DND-41 (cell line): ENCODE measurements around the gene KRT81.
A peak's percentile ranks its signal among the peaks of the same experiment; 100 is the strongest.
"Not testable (repeated sequence)": the region's sequence is repeated elsewhere in the genome, so short reads cannot be mapped to it uniquely, and the experiment has no call there.

ENCODE experiments used
- ATAC-seq: fragments of 200-7000 bp; cut with Tn5 transposase; 3 replicates; pipeline ENCODE4 v1.9.1; 2021; ENCODE audit warnings: low read depth; ENCODE audit not compliant: insufficient read depth
- DNase-seq: peaks from one replicate; pipeline ENCODE4 v3.0.0-alpha.2; 2020
- H2AFZ ChIP-seq: 2 replicates; pipeline ENCODE4 v1.6.0; 2012; ENCODE audit warnings: low read depth, low read length
- H3K27ac ChIP-seq: 2 replicates; pipeline ENCODE4 v1.5.1; 2012; ENCODE audit warnings: low read length, inconsistent platforms
- H3K27me3 ChIP-seq: fragments of 200-600 bp; sonication (generic); 2 replicates; pipeline ENCODE4 v1.6.0; 2012; ENCODE audit warnings: low read length, mild to moderate bottlenecking, inconsistent platforms; ENCODE audit not compliant: insufficient read depth, poor library complexity
- H3K36me3 ChIP-seq: 2 replicates; pipeline ENCODE4 v1.5.1; 2012; ENCODE audit warnings: low read length, inconsistent platforms; ENCODE audit not compliant: insufficient read depth
- H3K4me1 ChIP-seq: 2 replicates; pipeline ENCODE4 v1.5.1; 2012; ENCODE audit warnings: mild to moderate bottlenecking, low read length; ENCODE audit not compliant: insufficient read depth
- H3K4me2 ChIP-seq: 2 replicates; pipeline ENCODE4 v1.6.0; 2012; ENCODE audit warnings: mild to moderate bottlenecking, moderate library complexity, low read length, inconsistent platforms; ENCODE audit not compliant: insufficient read depth
- H3K4me3 ChIP-seq, 2 experiments: fragments of 200-600 bp in 1 of 2; shearing (Covaris generic) in 1 of 2; 2 replicates each; pipeline ENCODE4 v1.5.1; 2012 to 2016; ENCODE audit warnings: inconsistent platforms in 2 of 2, low read length in 2 of 2, mild to moderate bottlenecking in 2 of 2, low read depth in 1 of 2, moderate library complexity in 1 of 2
- H3K79me2 ChIP-seq: 2 replicates; pipeline ENCODE4 v1.6.0; 2012; ENCODE audit warnings: low read length, inconsistent platforms; ENCODE audit not compliant: insufficient read depth
- H3K9ac ChIP-seq: 2 replicates; pipeline ENCODE4 v1.6.0; 2012; ENCODE audit warnings: low read depth, mild to moderate bottlenecking, inconsistent platforms, low read length, moderate library complexity
- H3K9me3 ChIP-seq: 2 replicates; pipeline ENCODE4 v1.5.1; 2012; ENCODE audit warnings: low read length, moderate library complexity, mild to moderate bottlenecking, inconsistent platforms; ENCODE audit not compliant: insufficient read depth, severe bottlenecking
- H4K20me1 ChIP-seq: 2 replicates; pipeline ENCODE4 v1.6.0; 2012; ENCODE audit warnings: low read length; ENCODE audit not compliant: insufficient read depth
- EZH2 ChIP-seq: IDR thresholded peaks from 3 replicates; pipeline ENCODE4 v1.6.1; 2012; ENCODE audit warnings: borderline replicate concordance, low read depth, mild to moderate bottlenecking, moderate library complexity, low read length, inconsistent platforms; ENCODE audit not compliant: severe bottlenecking
- TF ChIP-seq, protein P1 (sequence below): IDR thresholded peaks from 2 replicates; pipeline ENCODE4 v1.5.1; 2012; ENCODE audit warnings: borderline replicate concordance, low read length, moderate library complexity, mild to moderate bottlenecking; ENCODE audit not compliant: poor library complexity, severe bottlenecking; ENCODE audit errors: extremely low read depth

Gene KRT81

DNA sequence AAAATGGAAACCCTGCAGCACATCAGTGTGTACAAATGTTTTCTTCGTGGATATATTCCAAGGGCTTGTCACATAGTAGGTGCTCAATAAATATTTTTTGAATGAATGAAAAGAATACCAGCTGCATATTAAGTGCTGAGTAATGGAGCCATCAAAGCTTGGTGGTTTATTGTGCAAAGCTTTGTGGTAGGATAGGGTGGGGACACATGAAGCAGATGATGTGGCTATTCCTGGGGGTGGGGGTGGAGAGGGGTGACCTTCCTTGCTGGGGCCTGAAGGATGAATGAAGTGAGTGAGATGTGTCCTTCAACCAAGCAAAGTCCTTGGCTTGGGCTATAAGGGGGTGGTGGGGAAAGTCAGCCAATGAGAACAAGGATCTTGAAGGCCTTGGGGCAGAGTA is 4.3 kb upstream of the KRT81 start:
- H4K20me1 ChIP-seq, result no peaks in the 10 kb centered on the region; the same call in none of the 2 replicates
- no peak overlapping the region for H3K4me2 ChIP-seq
- H3K79me2 ChIP-seq, result no peaks in the 10 kb centered on the region
- H3K36me3 ChIP-seq, result no peaks in the 10 kb centered on the region
- TF ChIP-seq EZH2, result no peak
- TF ChIP-seq, protein P1, sequence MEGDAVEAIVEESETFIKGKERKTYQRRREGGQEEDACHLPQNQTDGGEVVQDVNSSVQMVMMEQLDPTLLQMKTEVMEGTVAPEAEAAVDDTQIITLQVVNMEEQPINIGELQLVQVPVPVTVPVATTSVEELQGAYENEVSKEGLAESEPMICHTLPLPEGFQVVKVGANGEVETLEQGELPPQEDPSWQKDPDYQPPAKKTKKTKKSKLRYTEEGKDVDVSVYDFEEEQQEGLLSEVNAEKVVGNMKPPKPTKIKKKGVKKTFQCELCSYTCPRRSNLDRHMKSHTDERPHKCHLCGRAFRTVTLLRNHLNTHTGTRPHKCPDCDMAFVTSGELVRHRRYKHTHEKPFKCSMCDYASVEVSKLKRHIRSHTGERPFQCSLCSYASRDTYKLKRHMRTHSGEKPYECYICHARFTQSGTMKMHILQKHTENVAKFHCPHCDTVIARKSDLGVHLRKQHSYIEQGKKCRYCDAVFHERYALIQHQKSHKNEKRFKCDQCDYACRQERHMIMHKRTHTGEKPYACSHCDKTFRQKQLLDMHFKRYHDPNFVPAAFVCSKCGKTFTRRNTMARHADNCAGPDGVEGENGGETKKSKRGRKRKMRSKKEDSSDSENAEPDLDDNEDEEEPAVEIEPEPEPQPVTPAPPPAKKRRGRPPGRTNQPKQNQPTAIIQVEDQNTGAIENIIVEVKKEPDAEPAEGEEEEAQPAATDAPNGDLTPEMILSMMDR, result no peak
- H3K4me1 ChIP-seq, result no peaks in the 10 kb centered on the region
- ATAC-seq (no peak), DNase-seq (no peak)
- no peaks in the 10 kb centered on the region for H3K9me3 ChIP-seq
- no peak overlapping the region for H2AFZ ChIP-seq
- no peak overlapping the region for H3K4me3 ChIP-seq
- peaks cover 16% of the 10 kb centered on the region for H3K27me3 ChIP-seq
- H3K27ac ChIP-seq, result no peak overlapping the region
- H3K9ac ChIP-seq, result no peak overlapping the region

DNA sequence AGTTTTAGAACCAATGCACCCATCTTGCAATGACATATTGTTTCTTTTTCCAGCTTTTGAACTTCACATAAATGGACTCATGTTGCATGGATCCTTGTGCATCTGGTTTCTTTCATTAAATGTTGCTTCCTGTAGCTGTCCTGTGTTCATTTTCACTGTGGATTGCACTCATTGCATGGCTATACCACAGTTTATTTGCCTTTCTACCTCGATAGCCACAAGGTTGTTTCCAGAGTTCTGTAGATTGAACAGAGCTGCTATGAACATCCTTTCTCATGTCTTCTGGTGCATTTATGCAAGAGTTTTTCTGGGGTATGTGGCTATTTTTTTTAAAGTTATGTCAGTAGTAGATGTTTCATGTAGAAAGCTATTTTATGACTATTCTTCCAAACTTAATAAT is 3.5 kb upstream of the KRT81 start:
- no peak overlapping the region for H2AFZ ChIP-seq

DNA sequence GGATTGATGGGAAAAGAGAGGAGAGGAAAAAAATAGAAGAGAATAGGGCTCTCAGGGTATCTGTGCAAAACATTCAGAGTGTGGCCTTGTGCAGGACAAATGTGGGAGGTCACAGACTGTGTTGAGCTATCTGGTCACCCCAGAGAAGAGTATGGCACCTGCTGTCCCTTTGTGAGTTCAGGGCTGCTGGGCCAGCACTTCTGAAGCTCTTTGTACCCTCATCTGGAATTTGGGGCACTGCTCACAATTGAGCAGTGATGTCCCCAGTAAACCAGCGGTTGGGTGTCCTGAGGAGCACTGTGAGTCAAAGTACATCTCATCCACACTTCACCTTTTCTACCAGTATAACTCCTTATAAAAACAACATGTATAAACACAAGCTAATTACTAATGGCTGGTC is 2.6 kb upstream of the KRT81 start:
- Histone ChIP-seq H3K4me1 (no peaks in the 10 kb centered on the region), H3K4me2 (no peak overlapping the region)

More for the DNA sequence above, 3.5 kb upstream of the KRT81 start:
- H4K20me1 ChIP-seq, result no peaks in the 10 kb centered on the region; the same call in none of the 2 replicates
- DNase-seq, result no peak
- no peak for ATAC-seq
- no peak overlapping the region for H3K27ac ChIP-seq
- no peak overlapping the region for H3K4me2 ChIP-seq
- no peaks in the 10 kb centered on the region for H3K79me2 ChIP-seq
- TF ChIP-seq, protein P1, result no peak
- no peak for TF ChIP-seq EZH2
- peaks cover 16% of the 10 kb centered on the region for H3K27me3 ChIP-seq
- H3K9me3 ChIP-seq, result no peaks in the 10 kb centered on the region
- H3K36me3 ChIP-seq, result no peaks in the 10 kb centered on the region
- H3K4me1 ChIP-seq, result no peaks in the 10 kb centered on the region
- H3K4me3 ChIP-seq, result no peak overlapping the region
- no peak overlapping the region for H3K9ac ChIP-seq

DNA sequence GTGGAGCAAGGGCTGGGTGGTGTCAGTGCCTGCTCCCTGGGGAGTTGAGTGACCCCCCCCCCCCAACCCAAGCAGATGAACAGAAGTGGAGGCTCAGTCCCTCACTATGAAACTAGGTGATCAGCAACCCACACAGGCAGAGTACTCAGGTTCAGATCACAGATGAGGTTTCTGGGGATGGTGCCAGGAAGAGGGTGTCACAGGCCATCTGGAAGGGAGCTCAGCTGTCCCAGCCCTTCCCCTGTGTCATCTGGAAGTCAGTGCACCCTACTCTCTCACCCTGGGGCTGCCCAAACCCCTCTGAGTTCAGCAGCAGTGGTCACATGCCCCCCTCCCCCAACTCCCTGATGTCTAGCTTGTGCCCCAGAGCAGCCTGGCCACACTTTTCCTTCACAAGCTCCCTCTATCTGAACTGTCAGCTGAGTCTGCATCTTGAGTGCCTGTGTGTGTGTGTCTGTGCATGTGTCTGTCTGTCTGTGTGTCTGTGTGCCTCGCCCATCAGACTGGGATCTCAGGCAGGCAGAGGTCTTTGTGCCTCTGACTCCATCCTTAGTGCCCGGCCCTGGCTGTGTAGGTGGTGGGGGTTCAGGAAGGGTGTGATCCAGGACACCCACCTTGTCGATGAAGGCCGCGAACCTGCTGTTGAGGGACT is 725 bp downstream of the KRT81 start:
- not testable (repeated sequence) for H3K4me3 ChIP-seq, H4K20me1 ChIP-seq, H3K9ac ChIP-seq, H2AFZ ChIP-seq, H3K9me3 ChIP-seq, H3K27ac ChIP-seq, H3K27me3 ChIP-seq, DNase-seq, H3K36me3 ChIP-seq, H3K4me2 ChIP-seq, H3K79me2 ChIP-seq, ATAC-seq, H3K4me1 ChIP-seq

More for the DNA sequence above, 2.6 kb upstream of the KRT81 start:
- Histone ChIP-seq H2AFZ (no peak overlapping the region), H3K9me3 (no peaks in the 10 kb centered on the region), H3K27ac (no peak overlapping the region), H3K79me2 (no peaks in the 10 kb centered on the region), H3K27me3 (peaks cover 16% of the 10 kb centered on the region), H4K20me1 (no peaks in the 10 kb centered on the region; the same call in none of the 2 replicates), H3K4me3 (no peak overlapping the region), H3K9ac (no peak overlapping the region), H3K36me3 (no peaks in the 10 kb centered on the region)
- no peak for ATAC-seq
- no peak for DNase-seq
- TF ChIP-seq, protein P1, result no peak
- no peak for TF ChIP-seq EZH2

DNA sequence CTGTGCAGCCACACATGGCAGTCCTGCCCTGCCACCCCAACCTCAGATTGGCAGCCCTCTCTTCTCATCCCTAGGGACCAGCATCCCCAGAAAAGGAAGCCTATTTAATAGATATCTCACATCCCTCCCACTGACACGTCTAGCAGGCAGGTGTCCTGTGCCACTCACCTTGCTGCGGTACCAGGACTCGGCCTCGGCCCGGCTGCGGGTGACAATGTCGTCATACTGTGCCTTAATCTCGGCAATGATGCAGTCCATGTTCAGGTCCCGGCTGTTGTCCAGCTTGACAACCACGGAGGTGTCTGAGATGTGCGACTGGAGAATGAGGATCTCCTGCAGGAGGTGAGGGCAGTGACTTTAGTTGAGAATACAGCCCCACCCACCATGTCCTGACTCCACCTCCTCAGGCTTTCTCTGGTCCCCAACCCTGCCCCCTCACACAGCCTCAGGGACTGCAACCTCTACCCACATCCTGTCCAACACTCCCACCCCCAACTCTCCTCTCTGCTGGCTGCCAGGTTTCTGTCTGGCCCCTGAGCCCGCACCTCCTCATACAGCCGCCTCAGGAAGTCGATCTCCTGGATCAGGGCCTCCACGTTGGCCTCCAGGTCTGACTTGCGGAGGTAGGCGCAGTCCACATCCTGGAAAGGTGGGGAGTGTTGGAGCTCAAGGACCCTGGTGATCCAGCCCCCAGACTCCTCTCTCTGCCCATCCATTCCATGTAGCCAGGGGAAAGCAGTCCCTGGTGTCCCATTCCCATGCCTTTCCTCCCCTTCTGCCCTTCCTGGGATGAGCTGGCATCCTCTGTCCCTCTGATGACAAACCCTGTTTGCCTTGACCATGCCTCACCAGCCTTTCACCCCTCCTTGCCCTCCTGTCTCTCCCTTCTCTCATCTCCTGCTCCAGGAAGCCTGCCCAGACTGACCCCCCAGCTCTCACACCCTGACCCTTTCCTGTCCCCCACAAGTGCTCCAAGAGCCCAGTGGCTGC is 3.2 kb downstream of the KRT81 start:
- H3K4me3 ChIP-seq, H3K4me2 ChIP-seq, DNase-seq, H3K79me2 ChIP-seq, H2AFZ ChIP-seq, H3K9ac ChIP-seq, H3K27me3 ChIP-seq, H4K20me1 ChIP-seq, H3K4me1 ChIP-seq, H3K27ac ChIP-seq, H3K36me3 ChIP-seq, H3K9me3 ChIP-seq: not testable (repeated sequence)
- peak; percentile 52; the same call in 1 of the 3 replicates for ATAC-seq
